H1 (cell line): Measurements from ENCODE around the gene GTF2I. TPM values are rescaled to one million over a fixed set of nuclear protein-coding genes. Genes with fewer than 3 reads are reported as not detected.

Experiments used
- CTCF ChIA-PET: fragments of 300-600 bp; sonication (Branson Sonifier 250); formaldehyde crosslinking; loops from one replicate; lab custom pipeline; 2021; ENCODE audit not compliant: partially characterized antibody; lab: Charles Lee
- POLR2A ChIA-PET: fragments of 300-600 bp; sonication (Branson Sonifier 250); formaldehyde crosslinking; loops from one replicate; lab custom pipeline; 2021; ENCODE audit warnings: inconsistent platforms; ENCODE audit not compliant: partially characterized antibody; lab: Charles Lee
- DNase-seq, 2 experiments: peaks; one replicate each; pipeline versions ENCODE4 v3.0.0 to v3.0.0-alpha.2; 2010 to 2022; ENCODE audit warnings: low spot score in 2 of 2, low read depth in 1 of 2, mixed read lengths in 1 of 2
- FAIRE-seq: peaks from 2 replicates; lab custom pipeline; 2011; peaks lifted over from hg19 to GRCh38; lab: Jason Lieb, UNC
- H2AFZ ChIP-seq: 2 replicates; pipeline ENCODE4 v1.8.1; 2012; ENCODE audit warnings: low read length, inconsistent platforms
- H2AK5ac ChIP-seq: 2 replicates; pipeline ENCODE4 v1.6.1; 2013; ENCODE audit warnings: low read depth, low read length
- H2BK120ac ChIP-seq: replicated peaks from 2 replicates; pipeline ENCODE3; 2013; ENCODE audit warnings: low read depth, low read length, inconsistent platforms
- H2BK12ac ChIP-seq: 2 replicates; pipeline ENCODE4 v1.6.1; 2013; ENCODE audit warnings: low read depth, low read length
- H2BK15ac ChIP-seq: 2 replicates; pipeline ENCODE4 v1.6.1; 2013; ENCODE audit warnings: low read length
- H2BK20ac ChIP-seq: 2 replicates; pipeline ENCODE4 v1.6.1; 2013; ENCODE audit warnings: low read length
- H2BK5ac ChIP-seq: 2 replicates; pipeline ENCODE4 v1.6.1; 2013; ENCODE audit warnings: low read depth, low read length
- H3K14ac ChIP-seq: 2 replicates; pipeline ENCODE4 v1.6.1; 2013; ENCODE audit warnings: inconsistent platforms; ENCODE audit not compliant: insufficient read length
- H3K18ac ChIP-seq: 2 replicates; pipeline ENCODE4 v1.6.1; 2013; ENCODE audit warnings: low read length; ENCODE audit errors: extremely low read depth
- H3K23ac ChIP-seq: 2 replicates; pipeline ENCODE4 v1.6.1; 2013; ENCODE audit warnings: inconsistent platforms; ENCODE audit not compliant: insufficient read length
- H3K23me2 ChIP-seq: 2 replicates; pipeline ENCODE4 v1.6.1; 2013; ENCODE audit warnings: low read depth, low read length
- H3K27ac ChIP-seq: 2 replicates; pipeline ENCODE4 v1.6.1; 2011; ENCODE audit warnings: low read depth, low read length, inconsistent platforms
- H3K27me3 ChIP-seq, 4 experiments: replicated peaks in 1 of 4; 1 replicate in 1 of 4; 2 replicates in 3 of 4; pipeline versions ENCODE4 v1.6.1 to v1.8.1; 2011 to 2013; ENCODE audit warnings: low read length in 3 of 4, mild to moderate bottlenecking in 3 of 4, inconsistent platforms in 2 of 4, mixed read lengths in 2 of 4, moderate library complexity in 1 of 4; ENCODE audit not compliant: control insufficient read depth in 3 of 4, insufficient read depth in 3 of 4; ENCODE audit errors: extremely low read depth in 1 of 4
- H3K36me3 ChIP-seq, 4 experiments: 2 replicates each; pipeline versions ENCODE4 v1.6.1 to v1.8.1; 2011 to 2013; ENCODE audit warnings: mild to moderate bottlenecking in 4 of 4, low read length in 3 of 4, moderate library complexity in 2 of 4, control low read depth in 1 of 4, inconsistent platforms in 1 of 4; ENCODE audit not compliant: insufficient read depth in 4 of 4, control insufficient read depth in 2 of 4
- H3K4ac ChIP-seq: replicated peaks from 2 replicates; pipeline ENCODE3; 2013; ENCODE audit warnings: low read length, low read depth, mixed read lengths, inconsistent platforms; ENCODE audit not compliant: insufficient read length
- H3K4me1 ChIP-seq, 4 experiments: replicated peaks in 1 of 4; 1 replicate in 1 of 4; 2 replicates in 3 of 4; pipeline versions ENCODE4 v1.6.1 to v1.8.1; 2011 to 2013; ENCODE audit warnings: low read length in 3 of 4, inconsistent platforms in 2 of 4, mixed read lengths in 1 of 4; ENCODE audit not compliant: insufficient read depth in 4 of 4, control insufficient read depth in 3 of 4
- H3K4me2 ChIP-seq, 2 experiments: 2 replicates each; pipeline versions ENCODE4 v1.6.1 to v1.8.1; 2011 to 2013; ENCODE audit warnings: low read depth in 2 of 2, low read length in 2 of 2, control low read depth in 1 of 2, inconsistent platforms in 1 of 2, mild to moderate bottlenecking in 1 of 2; ENCODE audit not compliant: insufficient read depth in 1 of 2
- H3K4me3 ChIP-seq, 4 experiments: fragments of 200-600, 300-600 bp in 1 of 4; sonication (generic), shearing (Covaris generic), sonication (Bioruptor Twin) in 1 of 4; 2 replicates each; pipeline versions ENCODE4 v1.5.1 to v1.8.1; 2011 to 2016; ENCODE audit warnings: low read length in 4 of 4, low read depth in 3 of 4, control low read depth in 2 of 4, inconsistent platforms in 2 of 4, mild to moderate bottlenecking in 2 of 4, mixed read lengths in 1 of 4, moderate library complexity in 1 of 4; ENCODE audit not compliant: insufficient read depth in 2 of 4; ENCODE audit errors: extremely low read depth in 1 of 4
- H3K56ac ChIP-seq: replicated peaks from 2 replicates; pipeline ENCODE3; 2013; ENCODE audit warnings: low read depth, mild to moderate bottlenecking, mixed read lengths, low read length, inconsistent platforms; ENCODE audit not compliant: insufficient read length
- H3K79me1 ChIP-seq: 2 replicates; pipeline ENCODE4 v1.6.1; 2013; ENCODE audit warnings: low read depth, low read length, control low read depth
- H3K79me2 ChIP-seq, 2 experiments: 2 replicates each; pipeline versions ENCODE4 v1.6.1 to v1.8.1; 2012 to 2013; ENCODE audit warnings: low read length in 2 of 2, mild to moderate bottlenecking in 2 of 2, inconsistent platforms in 1 of 2; ENCODE audit not compliant: insufficient read depth in 2 of 2, control insufficient read depth in 1 of 2
- H3K9ac ChIP-seq, 4 experiments: replicated peaks in 1 of 4; 1 replicate in 1 of 4; 2 replicates in 3 of 4; pipeline versions ENCODE4 v1.6.1 to v1.8.1; 2011 to 2013; ENCODE audit warnings: low read depth in 3 of 4, low read length in 3 of 4, control low read depth in 2 of 4, mild to moderate bottlenecking in 2 of 4, moderate library complexity in 2 of 4, inconsistent platforms in 1 of 4; ENCODE audit errors: extremely low read depth in 1 of 4
- H3K9me3 ChIP-seq, 2 experiments: 2 replicates each; pipeline versions ENCODE4 v1.6.1 to v1.8.1; 2012 to 2013; ENCODE audit warnings: mild to moderate bottlenecking in 2 of 2, moderate library complexity in 2 of 2, control low read depth in 1 of 2, inconsistent platforms in 1 of 2, low read depth in 1 of 2, low read length in 1 of 2, mixed read lengths in 1 of 2; ENCODE audit not compliant: insufficient read depth in 2 of 2
- H4K20me1 ChIP-seq, 2 experiments: replicated peaks in 1 of 2; 2 replicates each; pipeline versions ENCODE3 to v1.8.1; 2011 to 2013; ENCODE audit warnings: inconsistent platforms in 2 of 2, low read length in 2 of 2, mild to moderate bottlenecking in 1 of 2; ENCODE audit not compliant: insufficient read depth in 2 of 2, control insufficient read depth in 1 of 2
- H4K5ac ChIP-seq: 2 replicates; pipeline ENCODE4 v1.6.1; 2013; ENCODE audit warnings: low read length, low read depth, mixed read lengths, inconsistent platforms; ENCODE audit not compliant: insufficient read length
- H4K8ac ChIP-seq: 2 replicates; pipeline ENCODE4 v1.8.0; 2013; ENCODE audit warnings: mild to moderate bottlenecking, moderate library complexity, low read length, inconsistent platforms; ENCODE audit not compliant: insufficient read depth; ENCODE audit errors: extremely low read depth
- H4K91ac ChIP-seq: replicated peaks from 2 replicates; pipeline ENCODE3; 2013; ENCODE audit warnings: low read length, mixed read lengths, inconsistent platforms; ENCODE audit not compliant: insufficient read length
- CHD2 ChIP-seq: IDR thresholded peaks from 2 replicates; pipeline ENCODE4 v1.6.1; 2012; ENCODE audit warnings: low read length, improper control_type of control experiment
- HDAC2 ChIP-seq, 2 experiments: fragments of 300-600 bp in 1 of 2; sonication (generic) in 1 of 2; IDR thresholded peaks; 2 replicates each; pipeline ENCODE4 v1.6.1; 2011 to 2012; ENCODE audit warnings: low read depth in 2 of 2, low read length in 2 of 2, mild to moderate bottlenecking in 2 of 2, moderate library complexity in 2 of 2, borderline replicate concordance in 1 of 2, inconsistent platforms in 1 of 2
- KDM4A ChIP-seq: IDR thresholded peaks from one replicate; pipeline ENCODE4 v1.7.1; 2012; ENCODE audit warnings: low read depth, mild to moderate bottlenecking, moderate library complexity, low read length, inconsistent platforms; ENCODE audit not compliant: severe bottlenecking
- PHF8 ChIP-seq: fragments of 200-600 bp; sonication (generic); conservative IDR thresholded peaks from 2 replicates; pipeline ENCODE4 v1.7.1; 2012; ENCODE audit warnings: low read depth, mild to moderate bottlenecking, inconsistent platforms, low read length, moderate library complexity
- POLR2A ChIP-seq, 2 experiments: IDR thresholded peaks; 1 replicate in 1 of 2; 2 replicates in 1 of 2; pipeline ENCODE4 v1.6.1; 2011; ENCODE audit warnings: low read depth in 2 of 2, low read length in 2 of 2, mild to moderate bottlenecking in 2 of 2; ENCODE audit errors: control extremely low read depth in 1 of 2
- SUZ12 ChIP-seq: fragments of 200-600 bp; sonication (generic); IDR thresholded peaks from 2 replicates; pipeline ENCODE4 v1.6.1; 2012; ENCODE audit warnings: mild to moderate bottlenecking, inconsistent platforms, low read length, moderate library complexity, mixed read lengths
- TAF1 ChIP-seq: IDR thresholded peaks from 2 replicates; pipeline ENCODE4 v1.6.1; 2011; ENCODE audit warnings: mild to moderate bottlenecking, low read depth, low read length
- YY1 ChIP-seq: IDR thresholded peaks from 2 replicates; pipeline ENCODE4 v1.6.1; 2011; ENCODE audit warnings: low read depth, mild to moderate bottlenecking, low read length
- WGBS, 2 experiments: shearing (Covaris generic) in 1 of 2; methylation state at CpG; one replicate each; pipeline versions ENCODE4 v1.1.6 to v1.1.7; 2013 to 2015; ENCODE audit warnings: low lambda C conversion rate in 2 of 2, mixed read lengths in 2 of 2, inconsistent platforms in 1 of 2, low coverage in 1 of 2, missing lambda C conversion rate in 1 of 2; ENCODE audit not compliant: insufficient replicate concordance in 2 of 2, insufficient coverage in 1 of 2, insufficient read length in 1 of 2; ENCODE audit errors: extremely low coverage in 1 of 2, missing lambda C conversion rate in 1 of 2; 5-methylcytosine and 5-hydroxymethylcytosine counted together
- long read RNA-seq, 2 experiments: library from RNA in 1 of 2; library from capped mRNA in 1 of 2; stranded (forward); transcript quantifications; one replicate each; pipeline ENCODE4 v2.0.0, GENCODE V29; 2021; ENCODE audit warnings: inconsistent platforms in 1 of 2
- polyA minus RNA-seq, 3 experiments: library from RNA; depleted of rRNA, polyadenylated mRNA; stranded (reverse); fragments of >200 nt; gene quantifications; 1 replicate in 2 of 3; 2 replicates in 1 of 3; pipeline ENCODE4 v1.2.3, GENCODE V29; 2011
- polyA plus RNA-seq, 7 experiments: library from polyadenylated mRNA; depleted of rRNA in 3 of 7; stranded (reverse) in 5 of 7; unstranded in 2 of 7; fragments of >200 nt in 5 of 7; fragments of 200-250 nt in 2 of 7; gene quantifications; 1 replicate in 5 of 7; 2 replicates in 1 of 7; 4 replicates in 1 of 7; pipeline versions ENCODE4 v1.2.1 to v1.2.3, GENCODE V29; 2011 to 2013; ENCODE audit warnings: missing spikeins in 2 of 7, mixed read lengths in 2 of 7
- total RNA-seq: library from RNA; stranded (reverse); fragmentation: NEBNext Ultra II Directional; extraction: Animal tissue kit (Norgen Biotek cat#: 25700); gene quantifications from 2 replicates; pipeline ENCODE4 v1.2.1, GENCODE V29; 2021

Gene GTF2I
- total RNA-seq (311 and 316 TPM in 2 replicates), polyA plus RNA-seq (2011; rRNA removed) (46.7 and 100 TPM in 2 replicates), polyA minus RNA-seq (2011; rRNA and poly(A)+ RNA removed) (77.3 and 91.8 TPM in 2 replicates)
- polyA plus RNA-seq (2011; cell fraction: cytosol; rRNA removed): 97.4 TPM
- 157 TPM for polyA plus RNA-seq (2011; cell fraction: nucleus; rRNA removed)
- 115 to 199 TPM (median 139 TPM) in 4 replicates for polyA plus RNA-seq (2012, experiment 1 of 2)
- 16.4 TPM for polyA plus RNA-seq (2012, experiment 2 of 2)
- polyA plus RNA-seq (2013, experiment 1 of 2): 244 TPM
- polyA plus RNA-seq (2013, experiment 2 of 2): 229 TPM
- 88.3 TPM for polyA minus RNA-seq (2011; cell fraction: cytosol; rRNA and poly(A)+ RNA removed)
- 212 TPM for polyA minus RNA-seq (2011; cell fraction: nucleus; rRNA and poly(A)+ RNA removed)
- long read RNA-seq, experiment 1, full-length matches to known transcripts: 26 of 178 reads
- long read RNA-seq, experiment 1, partial matches to known transcripts: 73 of 178 reads
- long read RNA-seq, experiment 1, other reads (novel, unspliced or antisense): 79 of 178 reads
- long read RNA-seq, experiment 2, partial matches to known transcripts: 21 of 21 reads
- long read RNA-seq, experiment 2, other reads (novel, unspliced or antisense): 0 of 21 reads

DNA sequence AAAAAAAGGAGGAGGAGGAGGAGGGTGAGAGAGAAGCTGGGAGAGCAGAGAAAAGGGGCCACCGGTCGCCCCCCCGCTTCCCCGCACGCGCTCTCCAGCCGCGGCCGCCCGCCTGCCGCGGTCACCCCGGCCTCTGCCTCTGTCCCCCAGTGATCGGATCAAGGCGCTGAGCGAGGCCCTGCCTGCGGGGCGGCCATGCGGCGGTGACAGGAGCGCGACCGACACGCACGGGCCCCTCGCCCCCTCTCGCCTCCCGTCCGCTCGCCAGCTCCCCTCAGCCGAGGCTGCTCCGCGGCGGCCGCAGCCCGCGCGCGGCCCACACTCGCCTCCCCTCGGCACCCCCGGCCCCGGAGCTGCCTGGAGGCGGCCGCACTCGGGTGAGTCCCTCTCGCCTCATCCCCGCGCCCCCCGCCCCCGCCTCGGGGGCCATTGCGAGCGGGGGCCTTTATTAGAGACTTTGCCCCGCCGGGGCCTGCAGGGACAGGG, at the start of gene GTF2I:
GTF2I (plus strand) TSS at position 27 of the 486 bp plus-strand sequence. CDS start 31,411 bp downstream, outside the sequence.
- peak within 1 kb of the TSS; percentile 88; the same call in 1 of the 2 replicates for H2BK15ac ChIP-seq
- peak within 1 kb of the TSS; percentile 58 for H3K14ac ChIP-seq
- H2AFZ ChIP-seq: no peak within 1 kb of the TSS
- peak within 1 kb of the TSS; percentile 96 for H4K91ac ChIP-seq
- no peaks in the 10 kb centered on the region for H3K79me1 ChIP-seq
- H3K9me3 ChIP-seq: no peaks in the 10 kb centered on the region
- peak within 1 kb of the TSS; percentile 99 for H2BK5ac ChIP-seq
- no peaks in the 10 kb centered on the region for H3K27me3 ChIP-seq
- H3K4me3 ChIP-seq: peak within 1 kb of the TSS; percentile 82 to 97 (median 88)
- CTCF ChIA-PET: interaction anchor here (0.5 kb wide), 1 partner anchor 85 kb away, joined by 3 read pairs; no protein-coding TSS in a partner anchor
- peak within 1 kb of the TSS; percentile 90 for H3K18ac ChIP-seq
- peak within 1 kb of the TSS; percentile 98 for H3K27ac ChIP-seq
- FAIRE-seq: no peak
- H4K8ac ChIP-seq: peak within 1 kb of the TSS; percentile 98
- H2AK5ac ChIP-seq: peak within 1 kb of the TSS; percentile 83; the same call in 1 of the 2 replicates
- H3K4me1 ChIP-seq: peaks cover 7 to 23% (median 15%) of the 10 kb centered on the region in 4 experiments
- peak within 1 kb of the TSS; percentile 72 for H2BK20ac ChIP-seq
- peaks cover 19% of the 10 kb centered on the region; the same call in 1 of the 2 replicates for H3K23me2 ChIP-seq
- H4K20me1 ChIP-seq: no peaks in the 10 kb centered on the region
- 1% methylated on average over 21 of the region's 56 CpGs; no CpG with 5 or more reads in 1 of the 2 experiments for WGBS, 2 experiments
- H3K36me3 ChIP-seq: peaks cover 0 to 6% (median 0%) of the 10 kb centered on the region in 4 experiments; a peak in 1 of 8 replicates
- POLR2A ChIA-PET: interaction anchor here (0.7 to 4.0 kb wide), 22 partner anchors 8 to 448 kb away, joined by 3 to 25 read pairs (median 5); no protein-coding TSS in a partner anchor
- peak within 1 kb of the TSS; percentile 96 for H3K4me2 ChIP-seq
- H3K9ac ChIP-seq: peak within 1 kb of the TSS; percentile 85 to 97 (median 92)
- peak within 1 kb of the TSS; percentile 85; the same call in 1 of the 2 replicates for H2BK12ac ChIP-seq
- H3K56ac ChIP-seq: peak within 1 kb of the TSS; percentile 97
- peak within 1 kb of the TSS; percentile 95 for H4K5ac ChIP-seq
- H2BK120ac ChIP-seq: peak within 1 kb of the TSS; percentile 6
- no peak within 1 kb of the TSS for H3K23ac ChIP-seq
- peak in 1 of 2 experiments; percentile 81 for DNase-seq
- H3K79me2 ChIP-seq: peaks cover 9 to 34% of the 10 kb centered on the region in 2 experiments
- peak within 1 kb of the TSS; percentile 99 for H3K4ac ChIP-seq
- no peak for TF ChIP-seq SUZ12
- TF ChIP-seq KDM4A: peak; percentile 25
- TF ChIP-seq YY1: no peak
- TF ChIP-seq CHD2: 0 out of 2 replicates have a peak, but pooled peaks have one; percentile 2
- TF ChIP-seq HDAC2 (IDR thresholded peaks at IDR 0.05; ENCODE audit: borderline replicate concordance in 1 of 2, low read depth in 2 of 2, low read length in 2 of 2): peak in 1 of 2 experiments; percentile 39; a peak in 1 of 4 replicates
- TF ChIP-seq POLR2A (IDR thresholded peaks at IDR 0.05; ENCODE audit: control extremely low read depth in 1 of 2, low read depth in 2 of 2, low read length in 2 of 2): peak in 1 of 2 experiments; percentile 13; a peak in 1 of 3 replicates
- peak; percentile 46 for TF ChIP-seq TAF1
- TF ChIP-seq PHF8: peak; percentile 15
